ENCODE results near the gene TFRC.
"Not testable (repeated sequence)": the region's sequence is repeated elsewhere in the genome, so short reads cannot be mapped to it uniquely, and the experiment has no call there.

The TFRC gene

GRCh38 chr3:196081002-196081833 lies 672 bp downstream of the TFRC start:
- DNase-seq, result peak; percentile 41

- DNase-seq, result not testable (repeated sequence)
Observed at GRCh38 chr3:196080101-196080846, 1.6 kb downstream of the TFRC start.

GRCh38 chr3:196079682-196080081 lies 2.2 kb downstream of the TFRC start:
- DNase-seq, result no peak

GRCh38 chr3:196075013-196075412 lies 6.9 kb downstream of the TFRC start:
- DNase-seq, result no peak

GRCh38 chr3:196073255-196073753 lies 8.6 kb downstream of the TFRC start:
- peak; percentile 55 for DNase-seq

- DNase-seq, result no peak
Observed at GRCh38 chr3:196072313-196072712, 9.6 kb downstream of the TFRC start.

GRCh38 chr3:196068812-196069211 lies 13.1 kb downstream of the TFRC start:
- not testable (repeated sequence) for DNase-seq

- DNase-seq, result no peak
Observed at GRCh38 chr3:196067439-196067838, 14.5 kb downstream of the TFRC start.

GRCh38 chr3:196063971-196064370 lies 17.9 kb downstream of the TFRC start:
- DNase-seq, result no peak

GRCh38 chr3:196063456-196063855 lies 18.4 kb downstream of the TFRC start:
- DNase-seq, result no peak

- DNase-seq, result no peak
Observed at GRCh38 chr3:196063049-196063448, 18.8 kb downstream of the TFRC start.

- no peak for DNase-seq
Observed at GRCh38 chr3:196060834-196061233, 21.1 kb downstream of the TFRC start.

- no peak for DNase-seq
Observed at GRCh38 chr3:196057760-196058331, 24.0 kb downstream of the TFRC start.

GRCh38 chr3:196056371-196056770 lies 25.5 kb downstream of the TFRC start:
- DNase-seq, result not testable (repeated sequence)

GRCh38 chr3:196055683-196056270 lies 26.1 kb downstream of the TFRC start:
- DNase-seq, result no peak

- DNase-seq, result no peak
Observed at GRCh38 chr3:196055240-196055639, 26.6 kb downstream of the TFRC start.

- no peak for DNase-seq
Observed at GRCh38 chr3:196054661-196055060, 27.2 kb downstream of the TFRC start.

GRCh38 chr3:196053487-196053886 lies 28.4 kb downstream of the TFRC start:
- DNase-seq, result no peak

- DNase-seq, result no peak
Observed at GRCh38 chr3:196051282-196052076, 30.4 kb downstream of the TFRC start.

GRCh38 chr3:196050597-196050996 lies 31.3 kb downstream of the TFRC start:
- DNase-seq, result no peak

GRCh38 chr3:196049653-196050052 lies 32.2 kb downstream of the TFRC start:
- no peak for DNase-seq

- DNase-seq, result no peak
Observed at GRCh38 chr3:196048922-196049598, 32.8 kb downstream of the TFRC start.

Measured in fibroblast of skin of right biceps (primary cell).